ENCODE data around the gene FBXL14. TPM values are rescaled to one million over a fixed set of nuclear protein-coding genes. Genes with fewer than 3 reads are reported as not detected.

FBXL14 gene, protein sequence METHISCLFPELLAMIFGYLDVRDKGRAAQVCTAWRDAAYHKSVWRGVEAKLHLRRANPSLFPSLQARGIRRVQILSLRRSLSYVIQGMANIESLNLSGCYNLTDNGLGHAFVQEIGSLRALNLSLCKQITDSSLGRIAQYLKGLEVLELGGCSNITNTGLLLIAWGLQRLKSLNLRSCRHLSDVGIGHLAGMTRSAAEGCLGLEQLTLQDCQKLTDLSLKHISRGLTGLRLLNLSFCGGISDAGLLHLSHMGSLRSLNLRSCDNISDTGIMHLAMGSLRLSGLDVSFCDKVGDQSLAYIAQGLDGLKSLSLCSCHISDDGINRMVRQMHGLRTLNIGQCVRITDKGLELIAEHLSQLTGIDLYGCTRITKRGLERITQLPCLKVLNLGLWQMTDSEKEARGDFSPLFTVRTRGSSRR
- 12.2 and 15.5 TPM in 2 replicates for total RNA-seq

GRCh38 chr12:1594261-1595025 is at the start of gene FBXL14:
TSS of gene FBXL14 (minus strand) at chr12:1594581. CDS start at chr12:1594066, 515 bp downstream.

GRCh38 chr12:1628666-1629337 is 34.4 kb upstream of the FBXL14 start, which contains the start of gene WNT5B:
TSS of gene WNT5B (plus strand) at chr12:1629231. CDS start at chr12:1631355, 2,124 bp downstream.

Other genes with a start within 250 kb of the FBXL14 start
- 39.5 and 89.6 TPM in 2 replicates for gene WNT5B, start 34.6 kb upstream of the FBXL14 start, total RNA-seq
- gene ADIPOR2, start 96.5 kb upstream of the FBXL14 start, total RNA-seq, result 34.7 and 36.7 TPM in 2 replicates
- not detected in 2 replicates for gene LRTM2, start 226.0 kb upstream of the FBXL14 start, total RNA-seq

All from smooth muscle cell of the umbilical artery (primary cell).